Measurements from ENCODE around the gene MTOR.

Gene MTOR

DNA sequence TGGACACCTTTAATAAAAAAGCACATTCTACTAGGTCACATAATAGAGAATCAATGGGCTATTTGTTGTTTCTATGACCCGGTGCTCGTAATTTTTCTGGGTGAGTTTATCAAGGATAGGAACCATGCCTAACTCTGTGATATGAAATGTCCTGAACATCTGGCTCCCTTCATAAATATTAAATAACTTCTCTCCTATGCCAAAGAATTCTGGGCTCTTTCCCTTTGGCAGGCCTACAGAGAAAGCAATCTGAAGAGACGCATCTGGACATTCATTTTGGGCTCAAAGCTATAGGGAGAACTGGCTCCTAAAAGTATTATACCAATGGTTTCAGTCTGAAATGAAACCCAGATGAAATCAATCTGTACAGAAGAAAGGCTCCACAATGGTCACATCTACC, 112.0 kb downstream of the MTOR start:
- no peak overlapping the region for H3K4me3 ChIP-seq (ENCODE audit: low read length)
- TF ChIP-seq, protein P1, sequence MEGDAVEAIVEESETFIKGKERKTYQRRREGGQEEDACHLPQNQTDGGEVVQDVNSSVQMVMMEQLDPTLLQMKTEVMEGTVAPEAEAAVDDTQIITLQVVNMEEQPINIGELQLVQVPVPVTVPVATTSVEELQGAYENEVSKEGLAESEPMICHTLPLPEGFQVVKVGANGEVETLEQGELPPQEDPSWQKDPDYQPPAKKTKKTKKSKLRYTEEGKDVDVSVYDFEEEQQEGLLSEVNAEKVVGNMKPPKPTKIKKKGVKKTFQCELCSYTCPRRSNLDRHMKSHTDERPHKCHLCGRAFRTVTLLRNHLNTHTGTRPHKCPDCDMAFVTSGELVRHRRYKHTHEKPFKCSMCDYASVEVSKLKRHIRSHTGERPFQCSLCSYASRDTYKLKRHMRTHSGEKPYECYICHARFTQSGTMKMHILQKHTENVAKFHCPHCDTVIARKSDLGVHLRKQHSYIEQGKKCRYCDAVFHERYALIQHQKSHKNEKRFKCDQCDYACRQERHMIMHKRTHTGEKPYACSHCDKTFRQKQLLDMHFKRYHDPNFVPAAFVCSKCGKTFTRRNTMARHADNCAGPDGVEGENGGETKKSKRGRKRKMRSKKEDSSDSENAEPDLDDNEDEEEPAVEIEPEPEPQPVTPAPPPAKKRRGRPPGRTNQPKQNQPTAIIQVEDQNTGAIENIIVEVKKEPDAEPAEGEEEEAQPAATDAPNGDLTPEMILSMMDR (IDR thresholded peaks at IDR 0.05; ENCODE audit: insufficient read depth, low read depth, low read length, missing control alignments), result no peak
- no peak for DNase-seq (ENCODE audit: low read depth)

DNA sequence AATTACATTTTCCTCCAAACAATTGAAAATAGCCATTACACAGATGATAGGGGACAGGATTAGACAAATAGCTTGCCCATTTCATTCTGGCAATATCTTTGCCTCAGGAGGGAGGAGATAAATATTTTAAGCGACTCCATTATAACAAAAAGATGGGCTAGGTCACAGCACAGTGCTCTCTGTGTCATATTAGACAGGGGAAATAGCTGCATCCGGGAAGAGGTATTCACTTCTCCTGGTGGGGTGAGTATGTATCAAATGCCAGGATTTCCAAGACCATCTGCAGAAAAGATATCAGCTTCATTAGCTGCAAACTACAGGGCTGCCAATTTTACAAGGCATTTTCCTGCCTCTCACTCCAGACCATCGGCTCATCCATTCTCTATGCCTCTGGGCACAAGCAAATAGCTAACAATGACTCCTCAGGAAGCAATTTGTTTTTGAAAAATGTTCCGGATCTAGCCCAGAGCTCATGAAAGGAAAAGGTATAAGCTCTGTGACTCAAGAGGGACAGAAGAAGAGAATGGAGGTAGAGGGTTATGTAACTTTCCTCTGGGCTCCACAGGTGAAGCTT, 115.1 kb downstream of the MTOR start:
- peak; percentile 80 for DNase-seq (ENCODE audit: low read depth)
- TF ChIP-seq, protein P1 (IDR thresholded peaks at IDR 0.05; ENCODE audit: insufficient read depth, low read depth, low read length, missing control alignments), result no peak
- H3K4me3 ChIP-seq (ENCODE audit: low read length), result no peak overlapping the region

DNA sequence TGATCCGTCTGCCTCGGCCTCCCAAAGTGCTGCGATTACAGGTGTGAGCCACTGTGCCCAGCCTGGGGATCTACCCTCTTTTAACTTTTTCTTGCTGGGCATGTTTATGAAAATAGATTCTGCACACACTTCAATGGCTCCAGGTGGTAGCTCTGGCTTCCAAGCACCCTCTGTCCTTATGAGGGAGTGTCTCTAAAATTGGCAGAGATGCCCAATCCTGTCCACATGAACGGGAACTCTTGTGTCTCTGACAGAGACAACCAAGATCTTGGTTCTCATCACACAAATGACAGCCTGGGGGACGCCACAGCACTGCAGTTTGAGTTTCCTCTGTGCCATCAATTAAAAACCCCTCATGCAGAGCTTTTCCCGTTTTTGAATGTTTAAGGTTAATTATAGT, 116.6 kb downstream of the MTOR start:
- TF ChIP-seq, protein P1 (IDR thresholded peaks at IDR 0.05; ENCODE audit: insufficient read depth, low read depth, low read length, missing control alignments), result no peak
- no peak overlapping the region for H3K4me3 ChIP-seq (ENCODE audit: low read length)
- DNase-seq (ENCODE audit: low read depth), result no peak

DNA sequence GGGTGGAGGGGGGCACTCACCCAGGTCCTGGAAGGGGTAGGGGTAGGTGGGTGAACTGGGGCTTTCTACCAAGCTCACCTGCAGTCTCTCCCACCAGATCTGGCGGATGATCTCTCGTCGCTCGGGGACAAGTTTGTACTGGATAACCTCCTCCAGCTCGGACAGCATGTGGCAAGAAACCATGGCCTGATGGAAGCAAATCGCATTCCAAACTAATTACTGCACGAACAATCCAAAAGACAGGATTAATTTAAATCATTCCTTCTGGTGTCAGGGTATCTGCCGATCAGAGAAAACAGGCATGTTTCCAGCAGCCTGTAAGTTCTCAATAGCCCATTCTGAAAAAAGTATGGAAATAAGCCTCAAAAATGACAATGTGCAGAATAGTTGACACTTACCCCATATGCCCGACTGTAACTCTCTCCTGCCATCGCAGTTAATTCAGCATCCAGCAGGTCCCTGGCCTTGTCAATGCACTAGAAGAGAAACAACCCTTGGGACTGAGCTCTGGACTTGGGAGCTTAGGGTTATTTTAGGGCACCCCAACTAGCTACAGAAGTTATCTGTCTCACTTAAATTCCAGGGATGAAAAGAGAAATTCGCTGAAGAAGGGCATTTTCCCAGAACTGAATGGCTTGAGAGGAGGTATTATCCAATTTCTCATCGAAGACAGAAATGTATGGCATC, 117.6 kb downstream of the MTOR start:
- peak; percentile 67 for DNase-seq (ENCODE audit: low read depth)
- H3K4me3 ChIP-seq (ENCODE audit: low read length), result no peak overlapping the region
- TF ChIP-seq, protein P1 (IDR thresholded peaks at IDR 0.05; ENCODE audit: insufficient read depth, low read depth, low read length, missing control alignments), result no peak

DNA sequence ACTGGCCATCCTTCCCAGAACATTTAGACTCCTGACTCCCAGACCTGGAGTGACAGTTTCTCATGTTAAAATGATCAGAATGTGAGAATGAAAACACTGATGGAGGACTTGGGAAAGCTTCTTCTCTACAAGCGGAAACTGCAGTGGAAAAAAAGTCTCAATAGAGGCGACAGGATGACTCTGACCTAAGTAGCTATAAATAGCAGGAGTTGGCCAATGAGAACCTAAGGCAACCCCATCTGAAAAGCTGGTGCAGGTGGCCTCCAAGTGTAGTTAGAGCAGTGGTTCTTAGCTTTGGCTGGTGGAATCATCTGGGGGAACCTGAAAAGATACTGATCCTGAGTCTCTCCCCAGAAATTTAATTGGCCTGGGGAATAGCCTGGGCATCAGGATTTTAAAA, 118.4 kb downstream of the MTOR start:
- no peak overlapping the region for H3K4me3 ChIP-seq (ENCODE audit: low read length)
- no peak for DNase-seq (ENCODE audit: low read depth)
- TF ChIP-seq, protein P1 (IDR thresholded peaks at IDR 0.05; ENCODE audit: insufficient read depth, low read depth, low read length, missing control alignments), result no peak

DNA sequence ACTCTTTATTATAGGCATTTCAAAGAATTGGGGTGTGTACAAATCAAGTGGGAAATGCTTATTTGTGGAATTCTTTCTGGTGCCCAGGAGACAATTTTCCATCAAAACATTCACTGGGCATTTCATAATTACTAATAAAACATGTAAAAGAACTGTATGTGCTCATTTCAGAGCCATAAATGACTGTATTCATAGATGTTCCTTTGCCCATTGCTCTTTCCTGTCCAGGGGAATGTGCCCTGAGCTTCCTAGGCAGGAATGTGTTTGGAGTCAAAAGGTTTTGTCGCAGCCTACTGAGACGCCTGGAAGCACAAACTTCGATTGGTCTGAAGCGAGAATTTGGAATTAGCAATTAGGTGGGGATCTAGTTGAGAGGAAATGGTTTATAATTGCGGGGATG, 119.0 kb downstream of the MTOR start:
- DNase-seq (ENCODE audit: low read depth), result no peak
- H3K4me3 ChIP-seq (ENCODE audit: low read length), result no peak overlapping the region
- TF ChIP-seq, protein P1 (IDR thresholded peaks at IDR 0.05; ENCODE audit: insufficient read depth, low read depth, low read length, missing control alignments), result no peak

All from epithelial cell of esophagus (primary cell).